Prostate gland (tissue), 2 donors: ENCODE results near the gene ARHGEF17.

Source experiments
- CTCF ChIP-seq, 4 experiments: fragments of 200-600 bp in 2 of 4; fragments of 450-650 bp in 2 of 4; sonication (generic) in 2 of 4; IDR thresholded peaks; 1 replicate in 3 of 4; 2 replicates in 1 of 4; pipeline ENCODE4 v1.5.1; 2016 to 2019; ENCODE audit warnings: antibody characterized with exemption in 4 of 4, mild to moderate bottlenecking in 2 of 4, moderate library complexity in 2 of 4
- POLR2A ChIP-seq: fragments of 450-650 bp; IDR thresholded peaks from one replicate; pipeline ENCODE4 v1.6.1; 2016; ENCODE audit warnings: antibody characterized with exemption, mild to moderate bottlenecking
- POLR2AphosphoS5 ChIP-seq: sonication (generic); formaldehyde crosslinking; IDR thresholded peaks from one replicate; pipeline ENCODE4 v1.6.1; 2017; ENCODE audit warnings: antibody characterized with exemption

- TF ChIP-seq CTCF (IDR thresholded peaks at IDR 0.05) (no peak), POLR2AphosphoS5 (no peak), POLR2A (no peak)
Observed at GRCh38 chr11:73310661-73311393, 2.8 kb downstream of the ARHGEF17 start.
